Keratinocyte (primary cell): ENCODE data around the gene GP1BB.

Experiments
- CTCF ChIP-seq, 3 experiments: IDR thresholded peaks in 1 of 3; conservative IDR thresholded peaks in 1 of 3; optimal IDR thresholded peaks in 1 of 3; 2 replicates in 2 of 3; 3 replicates in 1 of 3; pipeline versions ENCODE3 to v1.5.1; 2011; ENCODE audit warnings: low read length in 3 of 3, mild to moderate bottlenecking in 3 of 3, moderate library complexity in 2 of 3, control low read depth in 1 of 3, inconsistent platforms in 1 of 3; ENCODE audit not compliant: insufficient read depth in 2 of 3; ENCODE audit errors: extremely low read depth in 1 of 3
- EZH2 ChIP-seq: IDR thresholded peaks from one replicate; pipeline ENCODE4 v1.6.1; 2012; ENCODE audit warnings: inconsistent platforms, mild to moderate bottlenecking, low read length, moderate library complexity

- TF ChIP-seq CTCF (optimal IDR thresholded peaks at IDR 0.05 in 1 of 3, IDR thresholded peaks at IDR 0.05 in 1 of 3, conservative IDR thresholded peaks at IDR 0.05 in 1 of 3; ENCODE audit: extremely low read depth in 1 of 3, insufficient read depth in 2 of 3, low read length in 3 of 3) (no peak), EZH2 (no peak)
Observed at GRCh38 chr22:19735665-19736510, 12.5 kb downstream of the GP1BB start.
